ENCODE data around the gene IKZF3.
"Not testable (repeated sequence)": the region's sequence is repeated elsewhere in the genome, so short reads cannot be mapped to it uniquely, and the experiment has no call there.

The IKZF3 gene

GRCh38 chr17:39886102-39886501, 22.0 kb upstream of the IKZF3 start:
- not testable (repeated sequence) for H3K36me3 ChIP-seq (ENCODE audit: control insufficient read depth, insufficient read depth, low read length); H3K4me3 ChIP-seq (ENCODE audit: insufficient read depth, low read depth, low read length); H3K27ac ChIP-seq (ENCODE audit: insufficient read depth, low read depth, low read length, poor library complexity, severe bottlenecking); H3K27me3 ChIP-seq (ENCODE audit: control insufficient read depth, insufficient read depth, low read length, poor library complexity, severe bottlenecking); H3K9me3 ChIP-seq (ENCODE audit: control insufficient read depth, low read length); H3K4me1 ChIP-seq (ENCODE audit: control insufficient read depth, insufficient read depth, low read length)
- 79 to 86% methylated on average over 4 to 5 of the region's 5 CpGs for WGBS, 2 experiments

DNA sequence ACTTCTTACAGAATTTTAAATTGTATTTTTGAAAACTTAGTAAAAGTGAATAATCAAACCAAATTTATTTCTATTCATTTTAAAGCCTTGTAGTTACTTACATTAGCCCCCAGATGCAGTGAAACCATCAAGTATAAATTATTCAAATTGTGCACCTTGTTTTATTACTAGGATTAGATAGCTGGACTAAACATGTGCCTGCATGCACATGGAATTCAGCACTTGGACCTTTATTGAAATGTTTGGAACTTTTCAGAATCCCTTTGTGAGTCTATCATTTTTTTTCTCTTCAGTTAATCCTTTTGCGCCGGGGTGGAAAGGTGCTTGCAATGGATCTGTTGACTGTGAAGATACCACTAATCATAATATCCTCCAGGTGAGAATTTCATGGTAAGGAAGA, 8.6 kb upstream of the IKZF3 start:
- H3K27me3 ChIP-seq (ENCODE audit: control insufficient read depth, insufficient read depth, low read length, poor library complexity, severe bottlenecking), result no peaks in the 10 kb centered on the region

GRCh38 chr17:39871801-39872200, 7.7 kb upstream of the IKZF3 start:
- 90 to 92% methylated on average over 2 of the region's 2 CpGs for WGBS, 2 experiments
- no peaks in the 10 kb centered on the region for H3K4me1 ChIP-seq (ENCODE audit: control insufficient read depth, insufficient read depth, low read length)
- H3K27me3 ChIP-seq (ENCODE audit: control insufficient read depth, insufficient read depth, low read length, poor library complexity, severe bottlenecking), result peaks cover 4% of the 10 kb centered on the region
- H3K9me3 ChIP-seq (ENCODE audit: control insufficient read depth, low read length), result no peaks in the 10 kb centered on the region
- no peaks in the 10 kb centered on the region for H3K36me3 ChIP-seq (ENCODE audit: control insufficient read depth, insufficient read depth, low read length)
- H3K4me3 ChIP-seq (ENCODE audit: insufficient read depth, low read depth, low read length), result no peak overlapping the region
- H3K27ac ChIP-seq (ENCODE audit: insufficient read depth, low read depth, low read length, poor library complexity, severe bottlenecking), result no peak overlapping the region

More for the DNA sequence above, 8.6 kb upstream of the IKZF3 start:
- no peak overlapping the region for H3K4me3 ChIP-seq (ENCODE audit: insufficient read depth, low read depth, low read length)
- H3K36me3 ChIP-seq (ENCODE audit: control insufficient read depth, insufficient read depth, low read length), result no peaks in the 10 kb centered on the region
- WGBS, 2 experiments, result 100% methylated on average over 2 of the region's 2 CpGs; no CpG with 5 or more reads in 1 of the 2 experiments
- no peaks in the 10 kb centered on the region for H3K4me1 ChIP-seq (ENCODE audit: control insufficient read depth, insufficient read depth, low read length)
- H3K9me3 ChIP-seq (ENCODE audit: control insufficient read depth, low read length), result no peaks in the 10 kb centered on the region
- no peak overlapping the region for H3K27ac ChIP-seq (ENCODE audit: insufficient read depth, low read depth, low read length, poor library complexity, severe bottlenecking)

- H3K36me3 ChIP-seq (ENCODE audit: control insufficient read depth, insufficient read depth, low read length), result no peaks in the 10 kb centered on the region
These were observed 6.7 kb upstream of the IKZF3 start for GRCh38 chr17:39870776-39871175.

GRCh38 chr17:39868554-39868942, 4.4 kb upstream of the IKZF3 start:
- no peaks in the 10 kb centered on the region for H3K36me3 ChIP-seq (ENCODE audit: control insufficient read depth, insufficient read depth, low read length)
- H3K27ac ChIP-seq (ENCODE audit: insufficient read depth, low read depth, low read length, poor library complexity, severe bottlenecking), result no peak overlapping the region
- WGBS, 2 experiments, result 91 to 92% methylated on average over 17 of the region's 17 CpGs
- peaks cover 36% of the 10 kb centered on the region for H3K27me3 ChIP-seq (ENCODE audit: control insufficient read depth, insufficient read depth, low read length, poor library complexity, severe bottlenecking)
- H3K9me3 ChIP-seq (ENCODE audit: control insufficient read depth, low read length), result no peaks in the 10 kb centered on the region
- H3K4me3 ChIP-seq (ENCODE audit: insufficient read depth, low read depth, low read length), result no peak overlapping the region
- no peaks in the 10 kb centered on the region for H3K4me1 ChIP-seq (ENCODE audit: control insufficient read depth, insufficient read depth, low read length)

More at GRCh38 chr17:39870776-39871175, 6.7 kb upstream of the IKZF3 start:
- no peaks in the 10 kb centered on the region for H3K4me1 ChIP-seq (ENCODE audit: control insufficient read depth, insufficient read depth, low read length)
- H3K27me3 ChIP-seq (ENCODE audit: control insufficient read depth, insufficient read depth, low read length, poor library complexity, severe bottlenecking), result peaks cover 14% of the 10 kb centered on the region
- no peak overlapping the region for H3K4me3 ChIP-seq (ENCODE audit: insufficient read depth, low read depth, low read length)
- no peaks in the 10 kb centered on the region for H3K9me3 ChIP-seq (ENCODE audit: control insufficient read depth, low read length)
- WGBS, 2 experiments, result no CpG with 5 or more reads among the region's 1 CpG
- H3K27ac ChIP-seq (ENCODE audit: insufficient read depth, low read depth, low read length, poor library complexity, severe bottlenecking), result no peak overlapping the region

DNA sequence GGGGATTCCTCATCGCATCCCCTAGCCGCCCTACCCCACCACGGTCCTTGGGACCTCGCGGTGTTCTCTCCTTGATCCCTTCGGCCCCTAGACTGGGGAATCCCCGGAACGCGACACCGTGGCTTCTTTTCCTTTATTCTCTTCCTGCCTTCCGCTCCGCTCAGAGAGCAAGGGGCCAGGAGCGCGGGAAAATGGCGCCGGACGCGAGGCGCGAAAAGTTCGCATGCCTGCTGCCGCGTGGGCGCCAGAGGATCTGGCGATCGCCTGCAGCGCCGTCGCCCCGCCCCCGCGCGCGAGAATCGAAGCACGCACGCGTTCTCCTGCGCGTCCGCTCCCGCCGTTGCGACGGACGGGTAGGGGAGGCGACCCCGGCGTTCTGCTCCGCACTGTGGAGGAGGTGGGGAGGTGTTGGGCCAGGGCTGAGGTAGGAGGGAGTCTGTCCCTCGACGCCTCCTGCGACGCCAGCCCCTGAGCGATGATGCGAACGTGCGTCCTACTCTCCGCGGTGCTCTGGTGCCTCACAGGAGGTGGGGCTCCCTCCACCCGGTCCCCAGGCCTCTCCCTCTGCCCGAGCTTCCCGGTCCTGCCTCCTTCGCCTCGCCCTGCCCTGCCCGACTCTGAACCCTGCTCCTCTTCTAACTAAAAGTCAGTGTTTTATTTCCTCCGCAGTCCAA, 3.9 kb upstream of the IKZF3 start, which contains the start of gene ZPBP2:
TSS of gene ZPBP2 (plus strand) at position 323 of the 674 bp plus-strand sequence. CDS start at position 476, 153 bp downstream.
- Histone ChIP-seq H3K27ac (ENCODE audit: insufficient read depth, low read depth, low read length, poor library complexity, severe bottlenecking) (no peak within 1 kb of the TSS), H3K4me3 (ENCODE audit: insufficient read depth, low read depth, low read length) (no peak within 1 kb of the TSS), H3K27me3 (ENCODE audit: control insufficient read depth, insufficient read depth, low read length, poor library complexity, severe bottlenecking) (peaks cover 42% of the 10 kb centered on the region), H3K9me3 (ENCODE audit: control insufficient read depth, low read length) (no peaks in the 10 kb centered on the region), H3K4me1 (ENCODE audit: control insufficient read depth, insufficient read depth, low read length) (no peaks in the 10 kb centered on the region), H3K36me3 (ENCODE audit: control insufficient read depth, insufficient read depth, low read length) (no peaks in the 10 kb centered on the region)
- WGBS, 2 experiments, result 94 to 95% methylated on average over 67 of the region's 67 CpGs

DNA sequence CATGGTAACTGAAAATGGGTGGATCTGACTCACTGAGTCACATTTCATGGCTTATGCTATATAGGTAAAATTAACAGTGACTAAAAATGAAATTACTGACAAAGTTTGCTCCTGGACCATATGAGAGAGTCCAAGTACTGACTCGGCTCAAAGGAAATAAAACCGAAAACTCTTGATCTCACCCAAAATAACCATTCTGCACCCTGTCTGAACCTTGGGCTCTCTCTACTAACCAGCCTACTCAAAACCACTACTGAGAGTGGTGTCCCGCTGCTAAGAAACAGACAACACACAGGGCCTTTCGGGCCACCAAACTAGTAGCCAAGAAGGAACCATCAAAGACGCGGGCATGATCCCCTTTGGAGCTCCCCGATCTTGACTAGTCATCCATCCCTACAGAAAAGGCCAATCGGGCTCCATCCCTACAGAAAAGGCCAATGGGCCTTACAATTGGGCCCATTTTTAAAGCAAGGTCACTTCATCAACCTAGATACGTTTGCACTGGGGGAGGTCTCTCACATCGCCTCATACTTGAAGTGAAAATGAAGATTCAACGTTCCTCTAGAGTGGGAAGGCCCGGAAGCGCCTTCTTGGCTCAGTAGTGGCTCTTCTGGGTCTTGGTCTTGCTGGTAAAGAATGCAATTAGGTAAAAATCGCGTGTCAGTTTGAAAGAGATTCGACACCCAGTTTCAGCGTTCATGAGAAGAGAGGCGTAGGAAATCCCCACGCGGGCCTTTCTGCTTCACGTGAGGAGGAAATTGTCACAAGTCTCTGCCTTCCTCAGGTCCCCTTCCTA, 3.2 kb upstream of the IKZF3 start:
- Histone ChIP-seq H3K36me3 (ENCODE audit: control insufficient read depth, insufficient read depth, low read length) (no peaks in the 10 kb centered on the region), H3K27me3 (ENCODE audit: control insufficient read depth, insufficient read depth, low read length, poor library complexity, severe bottlenecking) (peaks cover 49% of the 10 kb centered on the region), H3K27ac (ENCODE audit: insufficient read depth, low read depth, low read length, poor library complexity, severe bottlenecking) (no peak overlapping the region), H3K4me1 (ENCODE audit: control insufficient read depth, insufficient read depth, low read length) (no peaks in the 10 kb centered on the region), H3K9me3 (ENCODE audit: control insufficient read depth, low read length) (no peaks in the 10 kb centered on the region), H3K4me3 (ENCODE audit: insufficient read depth, low read depth, low read length) (no peak overlapping the region)
- 91 to 93% methylated on average over 21 of the region's 21 CpGs for WGBS, 2 experiments

DNA sequence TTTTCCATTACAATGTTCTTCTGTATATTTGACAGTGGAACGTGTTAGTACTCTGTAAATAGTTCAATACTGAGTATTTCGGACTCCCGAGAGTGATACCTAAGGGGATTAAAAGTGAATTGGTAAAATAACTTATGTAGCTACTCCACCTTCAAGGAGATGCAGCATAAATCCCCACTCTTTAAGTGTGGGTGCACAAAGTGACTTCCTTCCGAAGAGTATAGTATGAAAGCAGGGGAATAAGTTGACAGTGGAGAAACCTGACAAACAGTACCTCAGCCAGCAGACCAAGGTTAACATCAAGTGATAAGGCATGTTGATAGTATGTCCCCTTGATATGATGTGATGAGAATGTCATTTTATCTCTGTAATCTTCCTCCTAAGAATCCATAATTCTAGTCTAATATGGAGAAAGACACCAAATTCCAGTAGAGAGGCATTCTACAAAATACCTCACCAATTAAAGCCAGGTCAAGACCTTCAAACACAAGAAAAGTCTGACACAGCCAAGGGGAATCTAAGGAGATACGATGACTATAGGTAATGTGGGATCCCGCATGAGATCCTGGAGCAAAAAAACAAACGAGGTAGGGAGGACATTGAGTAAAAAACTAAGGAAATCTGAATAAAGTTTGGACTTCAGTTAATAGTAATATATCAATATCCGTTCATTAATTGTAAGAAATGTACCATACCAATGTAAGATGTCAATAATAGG, 2.1 kb upstream of the IKZF3 start:
- WGBS, 2 experiments, result 85 to 92% methylated on average over 7 of the region's 8 CpGs
- no peak overlapping the region for H3K4me3 ChIP-seq (ENCODE audit: insufficient read depth, low read depth, low read length)
- H3K4me1 ChIP-seq (ENCODE audit: control insufficient read depth, insufficient read depth, low read length), result no peaks in the 10 kb centered on the region
- H3K36me3 ChIP-seq (ENCODE audit: control insufficient read depth, insufficient read depth, low read length), result no peaks in the 10 kb centered on the region
- H3K9me3 ChIP-seq (ENCODE audit: control insufficient read depth, low read length), result no peaks in the 10 kb centered on the region
- H3K27me3 ChIP-seq (ENCODE audit: control insufficient read depth, insufficient read depth, low read length, poor library complexity, severe bottlenecking), result peaks cover 59% of the 10 kb centered on the region
- H3K27ac ChIP-seq (ENCODE audit: insufficient read depth, low read depth, low read length, poor library complexity, severe bottlenecking), result no peak overlapping the region

DNA sequence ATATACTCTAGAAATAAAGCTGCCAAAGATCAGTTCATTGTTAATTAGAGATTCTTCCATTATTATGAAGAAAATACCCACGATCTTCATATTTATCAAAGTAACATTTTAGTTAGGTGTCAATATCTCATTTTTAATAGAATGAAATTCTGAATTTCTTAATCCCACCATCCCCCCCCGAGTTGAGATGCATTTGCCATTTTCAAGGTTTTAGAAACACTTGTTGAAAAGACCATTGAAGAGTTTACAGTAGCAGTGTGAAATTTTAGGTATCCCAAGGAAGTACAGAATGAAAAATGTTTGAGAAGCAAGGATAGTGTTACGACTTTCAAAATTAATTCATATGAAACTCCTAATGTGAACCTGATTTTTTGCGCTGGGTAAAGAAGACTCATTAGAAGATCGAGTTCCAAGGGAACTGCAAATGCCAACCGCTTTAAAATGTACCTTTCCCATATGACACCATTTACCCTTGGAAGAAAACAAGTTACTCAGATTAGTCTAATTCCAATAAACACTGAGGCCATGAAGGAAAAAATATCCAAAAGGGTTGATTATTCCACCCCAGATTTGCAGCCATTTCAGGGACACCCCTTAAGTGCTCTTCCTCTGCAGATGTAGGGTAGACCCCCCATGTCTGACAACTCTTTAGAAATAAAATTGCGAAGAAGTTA, 731 bp downstream of the IKZF3 start:
- H3K27ac ChIP-seq (ENCODE audit: insufficient read depth, low read depth, low read length, poor library complexity, severe bottlenecking), result no peak overlapping the region
- H3K4me3 ChIP-seq (ENCODE audit: insufficient read depth, low read depth, low read length), result no peak overlapping the region
- WGBS, 2 experiments, result 87 to 91% methylated on average over 6 of the region's 7 CpGs
- no peaks in the 10 kb centered on the region for H3K4me1 ChIP-seq (ENCODE audit: control insufficient read depth, insufficient read depth, low read length)
- H3K36me3 ChIP-seq (ENCODE audit: control insufficient read depth, insufficient read depth, low read length), result no peaks in the 10 kb centered on the region
- H3K27me3 ChIP-seq (ENCODE audit: control insufficient read depth, insufficient read depth, low read length, poor library complexity, severe bottlenecking), result peaks cover 67% of the 10 kb centered on the region
- H3K9me3 ChIP-seq (ENCODE audit: control insufficient read depth, low read length), result no peaks in the 10 kb centered on the region
